COR-L47 (cell line): ENCODE measurements around the gene STK24.
A peak's percentile ranks its signal among the peaks of the same experiment; 100 is the strongest.

Experiments
- DNase-seq: peaks from one replicate; lab custom pipeline; 2025; lab: John Stamatoyannopoulos, UW

STK24 gene

DNA sequence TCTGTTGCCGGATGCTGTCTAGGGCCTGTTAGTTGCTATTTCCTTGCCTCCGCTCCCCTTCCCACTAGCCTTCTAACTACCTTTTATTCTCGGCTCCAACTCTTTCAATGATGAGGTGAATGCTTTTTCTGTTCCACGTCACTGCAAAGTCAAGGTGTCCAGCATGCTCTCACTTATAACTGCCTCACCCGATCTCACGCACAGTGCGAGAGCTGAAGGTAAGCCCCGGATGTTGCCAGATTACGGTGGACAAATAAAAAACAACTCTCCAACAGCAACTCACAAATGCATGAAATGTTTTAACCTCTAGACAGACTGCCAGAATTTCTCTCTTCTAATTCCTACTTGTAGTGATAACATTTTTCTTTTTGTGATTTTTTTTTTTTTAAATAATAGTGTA is 169.9 kb downstream of the STK24 start:
- no peak for DNase-seq

- DNase-seq: peak; percentile 25
These were observed 170.5 kb downstream of the STK24 start for GRCh38 chr13:98406427-98406826.

DNA sequence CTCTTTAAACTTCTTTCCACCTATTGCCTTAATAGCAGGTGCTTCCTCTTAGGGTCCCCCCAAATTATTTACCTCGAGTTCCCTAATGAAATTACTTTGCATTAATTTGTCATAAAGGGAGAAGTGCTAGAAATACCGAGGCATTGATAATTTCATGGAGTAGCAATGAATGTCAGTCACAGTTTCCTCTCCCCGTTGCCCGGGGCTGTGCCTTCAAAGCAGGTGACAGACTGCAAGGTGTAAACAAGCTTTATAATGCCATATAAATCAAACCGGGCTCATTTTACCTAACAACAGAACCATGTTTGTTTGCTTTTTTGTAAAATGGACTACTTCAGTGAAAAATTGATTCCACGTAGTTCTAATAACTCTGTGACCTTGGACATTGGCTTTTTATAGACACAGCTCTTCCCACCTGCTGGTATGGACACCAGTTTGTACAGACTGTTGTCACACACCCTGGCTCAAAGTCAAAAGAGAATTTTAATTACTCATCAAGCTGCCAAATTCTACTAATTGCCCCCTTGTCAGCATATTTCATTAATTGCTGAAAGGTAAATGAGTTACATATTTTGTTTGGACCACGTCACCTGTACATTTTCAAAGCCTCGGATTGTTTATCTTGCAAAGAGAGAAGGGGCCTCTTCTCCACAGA is 171.1 kb downstream of the STK24 start:
- peak; percentile 80 for DNase-seq

DNA sequence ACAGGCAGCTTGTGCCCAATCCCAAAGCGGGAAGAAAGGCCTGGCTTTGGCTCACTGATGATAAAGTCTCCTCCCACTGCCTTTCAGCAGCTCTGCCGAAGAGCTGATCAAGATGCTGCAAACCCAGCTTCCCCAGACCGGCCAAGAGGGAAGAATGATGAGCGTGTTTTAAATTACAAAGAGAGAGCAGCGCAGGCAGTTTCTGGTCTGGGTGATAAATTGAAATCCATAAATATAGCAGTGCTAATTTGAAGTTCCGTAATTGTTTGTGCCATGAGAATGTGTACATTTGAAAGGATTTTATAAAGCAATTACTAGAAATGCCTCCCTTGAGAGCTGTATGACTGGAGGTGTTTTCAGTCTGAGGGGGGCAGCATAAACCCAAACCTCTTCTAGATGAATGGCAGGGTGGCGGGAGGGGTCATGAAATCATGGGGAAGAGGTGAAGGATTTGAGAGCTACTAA is 171.8 kb downstream of the STK24 start:
- peak; percentile 18 for DNase-seq

DNA sequence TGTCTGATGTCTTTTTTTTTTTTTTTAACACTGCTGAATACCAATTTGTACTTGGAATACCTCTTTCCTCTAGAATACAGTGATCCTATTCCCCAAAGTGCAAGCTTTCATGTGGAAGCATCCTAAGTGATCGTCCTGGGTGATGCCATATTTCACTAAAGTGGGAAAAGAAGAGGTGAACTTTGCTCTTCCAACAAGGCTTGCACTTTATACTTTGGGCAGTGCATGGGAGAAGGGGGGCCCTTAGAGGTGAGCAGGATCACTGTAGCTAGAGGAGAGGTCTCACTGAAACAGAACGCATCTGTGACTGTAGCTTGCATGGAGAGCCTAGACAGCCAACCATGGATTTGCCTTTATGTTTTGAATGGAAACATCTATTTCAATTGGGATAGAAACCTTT is 173.8 kb downstream of the STK24 start:
- no peak for DNase-seq

GRCh38 chr13:98401934-98402333 is 175.0 kb downstream of the STK24 start:
- DNase-seq: no peak

DNA sequence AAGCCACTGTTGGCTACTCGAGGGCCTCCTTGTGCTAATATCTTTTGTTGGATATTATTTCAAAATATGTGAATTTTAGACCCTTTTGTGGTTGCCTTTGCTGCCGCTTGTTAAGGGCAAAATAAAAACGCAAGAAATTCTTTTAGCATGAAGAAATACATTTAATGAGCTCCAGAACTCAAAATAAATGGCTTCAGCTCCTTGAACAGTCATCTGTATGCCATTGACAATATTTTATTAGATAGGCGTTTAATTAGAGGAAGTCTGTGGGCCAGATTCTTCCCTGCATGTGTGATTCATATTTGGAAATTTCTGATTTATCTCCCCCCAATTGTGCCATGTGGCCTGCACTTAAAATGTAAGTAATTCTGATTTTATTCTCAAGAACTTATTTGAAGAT is 177.2 kb downstream of the STK24 start:
- DNase-seq: no peak

DNA sequence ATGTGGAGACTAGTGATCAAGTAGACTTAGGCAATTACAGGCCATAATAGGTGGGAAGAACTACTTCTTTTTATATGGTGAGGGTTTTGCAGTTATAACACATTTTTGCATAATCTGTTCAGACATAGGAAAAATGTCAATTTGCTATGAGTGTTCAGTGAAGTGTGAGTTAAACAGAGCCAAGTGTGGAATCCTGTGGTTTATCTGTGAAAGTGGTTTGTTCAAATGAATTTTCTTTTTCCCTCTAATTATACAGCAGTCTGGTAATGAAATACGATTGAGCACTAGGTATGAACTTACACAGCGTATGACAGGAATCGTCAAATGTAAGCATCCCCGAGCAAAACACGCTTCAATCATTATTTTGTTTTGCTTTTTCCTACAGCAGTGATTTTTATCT is 178.3 kb downstream of the STK24 start:
- DNase-seq: no peak

- no peak for DNase-seq
These were observed 179.0 kb downstream of the STK24 start for GRCh38 chr13:98397861-98398260.

- no peak for DNase-seq
These were observed 179.7 kb downstream of the STK24 start for GRCh38 chr13:98397221-98397620.

DNA sequence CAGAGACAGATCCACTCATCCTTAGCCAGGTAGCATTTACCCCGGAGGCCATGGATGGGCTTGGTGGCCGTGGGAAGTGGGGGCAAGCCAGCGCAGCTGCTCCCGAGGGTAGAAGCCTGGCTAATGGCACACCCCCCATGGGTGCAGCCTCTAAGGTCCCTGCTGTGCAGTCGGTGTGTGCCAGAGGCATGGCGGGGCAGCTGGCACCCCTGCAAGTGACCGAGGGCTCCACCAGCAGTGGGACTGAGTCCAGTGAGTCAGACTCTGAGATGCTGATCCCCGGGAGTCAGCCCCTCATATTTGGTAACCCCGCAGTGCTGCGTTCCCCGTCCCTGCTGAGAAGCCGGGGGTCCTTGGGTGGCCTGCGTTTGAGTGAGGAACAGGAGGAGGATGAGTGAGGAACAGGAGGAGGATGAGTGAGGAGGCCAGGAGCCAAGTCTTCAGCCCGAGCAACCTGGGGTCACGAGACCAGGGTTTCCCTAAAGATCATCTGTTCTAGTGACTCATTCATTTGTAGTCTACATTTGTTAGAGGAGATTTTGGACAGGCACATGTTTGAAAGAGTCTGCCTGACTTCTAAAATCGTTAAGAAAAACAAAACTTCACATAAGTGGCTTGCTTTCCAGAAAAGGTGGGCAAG is 180.7 kb downstream of the STK24 start:
- no peak for DNase-seq
